Thyroid gland (tissue), 4 donors: ENCODE measurements around the gene MOG.

Experiments
- CTCF ChIP-seq, 6 experiments: fragments of 200-600 bp in 3 of 6; fragments of 450-650 bp in 3 of 6; sonication (generic) in 3 of 6; IDR thresholded peaks; one replicate each; pipeline ENCODE4 v1.5.1; 2016 to 2019; ENCODE audit warnings: antibody characterized with exemption in 6 of 6, mild to moderate bottlenecking in 2 of 6, inconsistent platforms in 1 of 6, moderate library complexity in 1 of 6
- POLR2A ChIP-seq, 2 donors: fragments of 450-650 bp; IDR thresholded peaks; one replicate each; pipeline ENCODE4 v1.6.1; 2017; ENCODE audit warnings: antibody characterized with exemption in 2 of 2, mild to moderate bottlenecking in 2 of 2, moderate library complexity in 1 of 2

GRCh38 chr6:29679962-29680361, 23.1 kb downstream of the MOG start:
- no peak for TF ChIP-seq POLR2A (IDR thresholded peaks at IDR 0.05)
- no peak for TF ChIP-seq CTCF (IDR thresholded peaks at IDR 0.05)
